Neural crest cell (in vitro differentiated cells): ENCODE results near the gene ZNF282. TPM values are rescaled to one million over a fixed set of nuclear protein-coding genes. Genes with fewer than 3 reads are reported as not detected.
"Not testable (repeated sequence)": the region's sequence is repeated elsewhere in the genome, so short reads cannot be mapped to it uniquely, and the experiment has no call there.

Experiments used
- DNase-seq: peaks from one replicate; pipeline ENCODE4 v3.0.0; 2021; ENCODE audit warnings: low read depth, mixed read lengths, low spot score
- H3K27ac Mint-ChIP-seq: one replicate; pipeline ENCODE4 v1.8.0; 2021; ENCODE audit warnings: mild to moderate bottlenecking, mixed read lengths; ENCODE audit not compliant: unreplicated experiment
- H3K27me3 Mint-ChIP-seq: 2 replicates; pipeline ENCODE4 v1.8.0; 2021; ENCODE audit warnings: low read depth, mild to moderate bottlenecking, mixed read lengths
- H3K36me3 Mint-ChIP-seq: 2 replicates; pipeline ENCODE4 v1.8.0; 2021; ENCODE audit warnings: low read depth, mild to moderate bottlenecking, mixed read lengths
- H3K4me1 Mint-ChIP-seq: 2 replicates; pipeline ENCODE4 v1.8.0; 2021; ENCODE audit warnings: mixed read lengths
- H3K4me3 Mint-ChIP-seq: one replicate; pipeline ENCODE4 v1.8.0; 2021; ENCODE audit warnings: mild to moderate bottlenecking, mixed read lengths
- H3K9me3 Mint-ChIP-seq: 2 replicates; pipeline ENCODE4 v1.8.0; 2021; ENCODE audit warnings: mixed read lengths
- total RNA-seq: library from RNA; stranded (reverse); gene quantifications from 2 replicates; pipeline ENCODE4 v1.2.1, GENCODE V29; 2021
- TF ChIP-seq, protein P1 (sequence below): fragments of 200-600 bp; sonication (generic); conservative IDR thresholded peaks from 2 replicates; pipeline ENCODE4 v1.5.0; 2021; ENCODE audit warnings: antibody characterized with exemption, mild to moderate bottlenecking

Gene ZNF282
- total RNA-seq, 1 donor from 2014 or later = 31.8 TPM

DNA sequence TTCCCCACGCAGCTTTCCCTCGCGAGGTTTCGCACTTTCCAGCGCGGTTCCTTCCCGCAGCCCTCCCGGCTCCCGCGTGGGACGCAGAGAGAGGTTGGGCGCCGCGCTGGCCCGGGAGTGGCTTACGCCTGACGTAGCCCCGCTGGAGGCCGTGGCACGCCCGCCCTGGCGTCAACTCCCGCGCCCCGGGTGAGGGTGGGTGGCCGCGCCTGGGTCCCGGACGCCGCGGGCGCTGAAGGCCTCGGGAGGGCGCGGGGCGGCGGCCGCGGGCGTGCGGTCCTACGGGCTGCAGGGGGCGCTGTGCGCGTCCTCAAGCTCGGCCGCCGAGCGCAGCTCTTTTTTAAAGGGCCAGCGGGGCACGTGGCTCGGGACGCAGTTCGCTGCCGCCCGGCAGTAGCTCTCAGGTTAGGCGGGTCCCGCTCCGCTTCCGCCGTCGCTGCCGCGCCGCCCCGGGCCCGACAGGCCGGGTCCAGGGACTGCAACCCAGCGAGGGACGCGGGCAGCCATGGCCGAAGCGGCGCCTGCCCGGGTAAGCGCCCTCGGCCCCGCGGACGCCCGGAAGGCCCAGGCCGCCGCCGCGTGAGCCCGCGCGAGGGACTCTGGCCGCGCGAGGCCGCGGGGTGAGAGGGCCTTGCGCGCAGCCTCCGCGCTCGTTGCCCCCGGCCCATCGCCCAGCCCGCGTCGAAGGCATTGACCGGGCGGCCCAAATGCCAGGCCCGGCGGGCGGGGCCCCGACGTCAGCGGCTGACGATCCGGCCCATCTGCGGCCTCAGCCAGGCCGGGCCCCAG, 66.7 kb downstream of the ZNF282 start, which contains the start of gene ZNF783:
ZNF783 (plus strand) TSS at position 368 of the 789 bp plus-strand sequence; CDS start at position 506, 138 bp downstream.
- TF ChIP-seq, protein P1, sequence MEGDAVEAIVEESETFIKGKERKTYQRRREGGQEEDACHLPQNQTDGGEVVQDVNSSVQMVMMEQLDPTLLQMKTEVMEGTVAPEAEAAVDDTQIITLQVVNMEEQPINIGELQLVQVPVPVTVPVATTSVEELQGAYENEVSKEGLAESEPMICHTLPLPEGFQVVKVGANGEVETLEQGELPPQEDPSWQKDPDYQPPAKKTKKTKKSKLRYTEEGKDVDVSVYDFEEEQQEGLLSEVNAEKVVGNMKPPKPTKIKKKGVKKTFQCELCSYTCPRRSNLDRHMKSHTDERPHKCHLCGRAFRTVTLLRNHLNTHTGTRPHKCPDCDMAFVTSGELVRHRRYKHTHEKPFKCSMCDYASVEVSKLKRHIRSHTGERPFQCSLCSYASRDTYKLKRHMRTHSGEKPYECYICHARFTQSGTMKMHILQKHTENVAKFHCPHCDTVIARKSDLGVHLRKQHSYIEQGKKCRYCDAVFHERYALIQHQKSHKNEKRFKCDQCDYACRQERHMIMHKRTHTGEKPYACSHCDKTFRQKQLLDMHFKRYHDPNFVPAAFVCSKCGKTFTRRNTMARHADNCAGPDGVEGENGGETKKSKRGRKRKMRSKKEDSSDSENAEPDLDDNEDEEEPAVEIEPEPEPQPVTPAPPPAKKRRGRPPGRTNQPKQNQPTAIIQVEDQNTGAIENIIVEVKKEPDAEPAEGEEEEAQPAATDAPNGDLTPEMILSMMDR = peak; percentile 88
- H3K27me3 Mint-ChIP-seq = no peaks in the 10 kb centered on the region
- peak within 1 kb of the TSS; percentile 83 for H3K4me3 Mint-ChIP-seq
- no peak within 1 kb of the TSS for H3K27ac Mint-ChIP-seq
- H3K4me1 Mint-ChIP-seq = peaks cover 15% of the 10 kb centered on the region
- DNase-seq = peak; percentile 70
- peaks cover 3% of the 10 kb centered on the region for H3K36me3 Mint-ChIP-seq
- H3K9me3 Mint-ChIP-seq = no peaks in the 10 kb centered on the region

DNA sequence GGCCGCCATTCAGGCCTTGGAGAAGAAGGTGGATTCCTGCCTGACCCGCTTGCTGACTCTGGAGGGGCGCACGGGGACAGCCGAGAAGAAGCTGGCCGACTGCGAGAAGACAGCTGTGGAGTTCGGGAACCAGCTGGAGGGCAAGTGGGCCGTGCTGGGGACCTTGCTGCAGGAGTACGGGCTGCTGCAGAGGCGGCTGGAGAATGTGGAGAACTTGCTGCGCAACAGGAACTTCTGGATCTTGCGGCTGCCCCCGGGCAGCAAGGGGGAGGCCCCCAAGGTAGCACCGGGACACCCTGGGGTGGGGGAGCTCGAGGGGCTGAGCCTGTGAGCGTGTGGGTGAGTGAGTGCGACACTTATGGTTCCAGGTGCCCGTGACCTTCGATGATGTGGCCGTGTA, 71.1 kb downstream of the ZNF282 start:
- Mint-ChIP-seq H3K36me3 (peaks cover 17% of the 10 kb centered on the region), H3K27ac (no peak overlapping the region), H3K4me1 (peaks cover 11% of the 10 kb centered on the region), H3K9me3 (no peaks in the 10 kb centered on the region), H3K4me3 (no peak overlapping the region), H3K27me3 (no peaks in the 10 kb centered on the region)
- TF ChIP-seq, protein P1 = no peak
- no peak for DNase-seq

DNA sequence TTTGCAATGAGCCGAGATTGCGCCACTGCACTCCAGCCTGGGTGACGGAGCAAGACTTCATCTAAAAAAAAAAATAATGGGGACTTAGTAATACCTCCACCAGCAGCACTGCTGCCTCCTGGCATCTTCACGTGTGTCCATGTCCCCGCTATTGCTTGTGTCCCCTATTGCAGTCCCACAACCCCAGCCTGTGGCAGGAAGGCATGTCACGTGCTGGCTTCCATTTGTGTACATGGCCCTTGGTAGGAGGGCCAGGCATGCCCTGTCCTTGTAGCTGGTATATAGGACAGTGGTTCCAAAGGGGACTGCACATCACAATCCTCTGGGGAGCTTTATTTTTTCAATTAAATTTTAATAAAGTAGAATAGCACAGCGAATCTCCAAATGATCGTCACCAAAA, 72.4 kb downstream of the ZNF282 start:
- TF ChIP-seq, protein P1 = no peak
- no peaks in the 10 kb centered on the region for H3K27me3 Mint-ChIP-seq
- H3K36me3 Mint-ChIP-seq = peaks cover 17% of the 10 kb centered on the region
- H3K27ac Mint-ChIP-seq = no peak overlapping the region
- H3K4me3 Mint-ChIP-seq = no peak overlapping the region
- peaks cover 9% of the 10 kb centered on the region for H3K4me1 Mint-ChIP-seq
- DNase-seq = no peak
- H3K9me3 Mint-ChIP-seq = no peaks in the 10 kb centered on the region

DNA sequence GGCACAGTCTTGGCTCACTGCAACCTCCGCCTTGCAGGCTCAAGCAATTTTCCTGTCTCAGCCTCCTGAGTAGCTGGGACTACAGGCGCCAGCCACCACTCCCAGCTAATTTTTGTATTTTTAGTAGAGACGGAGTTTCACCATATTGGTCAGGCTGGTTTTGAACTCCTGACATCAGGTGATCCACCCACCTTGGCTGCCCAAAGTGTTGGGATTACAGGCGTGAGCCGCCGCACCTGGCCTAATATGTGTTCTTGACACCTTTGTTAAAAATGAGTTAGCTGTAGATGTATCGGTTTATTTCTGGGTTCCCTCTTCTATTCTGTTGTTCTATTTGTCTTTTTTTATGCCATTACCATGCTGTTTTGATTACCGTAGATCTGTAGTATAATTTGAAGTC, 79.1 kb downstream of the ZNF282 start:
- H3K36me3 Mint-ChIP-seq = peaks cover 26% of the 10 kb centered on the region
- not testable (repeated sequence) for H3K9me3 Mint-ChIP-seq, H3K4me3 Mint-ChIP-seq, H3K4me1 Mint-ChIP-seq, DNase-seq, H3K27ac Mint-ChIP-seq, H3K27me3 Mint-ChIP-seq

Other genes with a start within 250 kb of the ZNF282 start
- gene PDIA4, start 167.0 kb upstream of the ZNF282 start, total RNA-seq = 151 and 154 TPM in 2 replicates
- 16.2 and 17.1 TPM in 2 replicates for gene ZNF786, start 104.8 kb upstream of the ZNF282 start, total RNA-seq
- 4.9 and 5.8 TPM in 2 replicates for gene ZNF425, start 69.2 kb upstream of the ZNF282 start, total RNA-seq
- 19.6 and 20.2 TPM in 2 replicates for gene ZNF398, start 48.1 kb upstream of the ZNF282 start, total RNA-seq
- gene ZNF212, start 44.1 kb downstream of the ZNF282 start, total RNA-seq = 15.8 and 15.9 TPM in 2 replicates
- gene ZNF783, start 66.7 kb downstream of the ZNF282 start, total RNA-seq = 15.3 and 18.0 TPM in 2 replicates